HepG2 (cell line): ENCODE results near the gene CSKMT. TPM values are rescaled to one million over a fixed set of nuclear protein-coding genes. Genes with fewer than 3 reads are reported as not detected.
A peak's percentile ranks its signal among the peaks of the same experiment; 100 is the strongest.

Experiments
- ARNT ChIP-seq: fragments of 450-650 bp; IDR thresholded peaks from 2 replicates; pipeline ENCODE4 v1.6.1; 2017
- BHLHE40 ChIP-seq: IDR thresholded peaks from 2 replicates; pipeline ENCODE4 v1.6.1; 2011; ENCODE audit warnings: low read length, improper control_type of control experiment
- CC2D1A ChIP-seq: sonication (generic); formaldehyde crosslinking; IDR thresholded peaks from 2 replicates; pipeline ENCODE4 v1.8.1; 2023; ENCODE audit warnings: mild to moderate bottlenecking, missing genetic modification reagents
- HCFC1 ChIP-seq: fragments of 150-350 bp; IDR thresholded peaks from 2 replicates; pipeline ENCODE4 v1.6.1; 2014; ENCODE audit warnings: low read depth, low read length
- MAFF ChIP-seq: IDR thresholded peaks from 2 replicates; pipeline ENCODE4 v1.6.1; 2011; ENCODE audit warnings: low read depth, low read length, improper control_type of control experiment
- MEIS2 ChIP-seq: sonication (generic); formaldehyde crosslinking; IDR thresholded peaks from 2 replicates; pipeline ENCODE4 v1.9.0; 2021; ENCODE audit warnings: mild to moderate bottlenecking, missing genetic modification reagents
- MTA1 ChIP-seq: sonication (generic); formaldehyde crosslinking; IDR thresholded peaks from 2 replicates; pipeline ENCODE4 v1.4.0; 2020; ENCODE audit warnings: missing genetic modification reagents, mild to moderate bottlenecking, borderline replicate concordance
- NFIC ChIP-seq: IDR thresholded peaks from 2 replicates; pipeline ENCODE4 v1.6.1; 2012; ENCODE audit warnings: mild to moderate bottlenecking, low read length, inconsistent platforms
- RARA ChIP-seq: IDR thresholded peaks from 2 replicates; pipeline ENCODE4 v1.6.1; 2016; ENCODE audit warnings: missing genetic modification reagents, missing compliant biosample characterization
- ZIK1 ChIP-seq: sonication (generic); formaldehyde crosslinking; IDR thresholded peaks from 2 replicates; pipeline ENCODE4 v1.5.0; 2020; ENCODE audit warnings: mild to moderate bottlenecking, low read depth, missing genetic modification reagents, borderline replicate concordance
- ZNF138 ChIP-seq: sonication (generic); formaldehyde crosslinking; IDR thresholded peaks from 2 replicates; pipeline ENCODE4 v1.5.0; 2020; ENCODE audit warnings: mild to moderate bottlenecking, low read depth, missing genetic modification reagents
- ZNF607 ChIP-seq: sonication (generic); formaldehyde crosslinking; IDR thresholded peaks from 2 replicates; pipeline ENCODE4 v1.5.1; 2020; ENCODE audit warnings: missing genetic modification reagents, mild to moderate bottlenecking, borderline replicate concordance
- ZSCAN25 ChIP-seq: sonication (generic); formaldehyde crosslinking; IDR thresholded peaks from 2 replicates; pipeline ENCODE4 v1.8.0; 2022; ENCODE audit warnings: mild to moderate bottlenecking, missing genetic modification reagents
- polyA plus RNA-seq, 8 experiments: library from polyadenylated mRNA; depleted of rRNA in 3 of 8; stranded (reverse) in 7 of 8; unstranded in 1 of 8; fragments of >200 nt; fragmentation: Illumina TruSeq in 4 of 8; extraction: Trizol in 4 of 8; gene quantifications; 2 replicates each; pipeline versions ENCODE4 v1.2.1 to v1.2.3, GENCODE V29; 2011 to 2016; ENCODE audit warnings: low read depth in 4 of 8, missing spikeins in 1 of 8, mixed read lengths in 1 of 8; ENCODE audit not compliant: insufficient read depth in 1 of 8
- total RNA-seq, 5 experiments: library from RNA; depleted of rRNA; stranded (reverse); fragments of >200 nt; fragmentation: Illumina TruSeq; extraction: Trizol; gene quantifications; 2 replicates each; pipeline ENCODE4 v1.2.3, GENCODE V29; 2016; ENCODE audit warnings: low read depth in 1 of 5
- TF ChIP-seq, protein P1 (sequence below): sonication (generic); formaldehyde crosslinking; IDR thresholded peaks from 2 replicates; pipeline ENCODE4 v1.8.1; 2023; ENCODE audit warnings: missing genetic modification reagents, mild to moderate bottlenecking, borderline replicate concordance
- TF ChIP-seq, protein P2 (sequence below): sonication (generic); formaldehyde crosslinking; IDR thresholded peaks from 2 replicates; pipeline ENCODE4; 2020; ENCODE audit warnings: missing genetic modification reagents, mild to moderate bottlenecking, borderline replicate concordance
- TF ChIP-seq, protein P3 (sequence below): sonication (generic); formaldehyde crosslinking; IDR thresholded peaks from 2 replicates; pipeline ENCODE4 v1.4.0; 2020; ENCODE audit warnings: missing genetic modification reagents
- TF ChIP-seq, protein P4 (sequence below): sonication (generic); formaldehyde crosslinking; IDR thresholded peaks from 2 replicates; pipeline ENCODE4 v1.5.0; 2020; ENCODE audit warnings: missing genetic modification reagents
- TF ChIP-seq, protein P5 (sequence below): sonication (generic); formaldehyde crosslinking; IDR thresholded peaks from 2 replicates; pipeline ENCODE4 v1.4.0; 2020; ENCODE audit warnings: missing genetic modification reagents, mild to moderate bottlenecking, borderline replicate concordance
- TF ChIP-seq, protein P6 (sequence below): sonication (generic); formaldehyde crosslinking; IDR thresholded peaks from 2 replicates; pipeline ENCODE4 v1.5.0; 2020; ENCODE audit warnings: mild to moderate bottlenecking, missing genetic modification reagents

CSKMT gene
- total and polyA plus RNA-seq, 2 of the 13 experiments (the other 11 are each of a cell fraction or from before 2014, with no cell fraction given): 7.6 to 31.8 TPM

DNA sequence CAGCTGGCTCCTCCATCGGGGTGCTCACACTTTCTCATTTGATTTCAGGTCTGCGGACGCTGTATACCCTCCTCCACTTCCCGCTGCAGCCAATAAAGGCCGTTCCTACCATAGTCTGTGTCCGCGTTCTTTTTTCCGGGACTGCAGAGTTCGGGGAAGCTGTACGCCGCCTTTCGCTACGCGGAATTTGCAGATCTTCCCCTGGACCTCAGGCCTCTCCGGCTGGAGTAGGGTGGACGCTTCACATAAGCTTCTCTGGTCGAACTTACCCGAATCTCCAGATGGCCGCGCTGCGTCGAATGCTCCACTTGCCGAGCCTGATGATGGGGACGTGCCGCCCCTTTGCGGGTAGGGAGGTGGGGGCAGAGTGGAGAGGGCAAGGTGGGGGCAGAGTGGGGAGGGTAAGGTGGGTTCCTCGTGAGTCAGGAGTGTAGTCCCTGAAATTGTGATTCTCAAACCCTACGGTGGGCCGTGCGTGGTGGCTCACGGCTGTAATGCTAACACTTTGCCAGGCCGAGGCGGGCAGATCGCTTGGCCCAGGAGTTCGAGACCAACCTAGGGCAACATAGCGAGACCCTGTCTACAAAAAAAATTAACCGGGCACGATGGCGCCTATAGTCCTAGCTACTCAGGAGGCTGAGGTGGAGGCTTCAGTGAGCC lies 617 bp downstream of the CSKMT start (continued):
- TF ChIP-seq BHLHE40 (no peak), ZIK1 (CRISPR knock-in tag) (no peak; the same call in 1 of the 2 replicates), HCFC1 (no peak), MAFF (no peak), MTA1 (CRISPR knock-in tag) (0 out of 2 replicates have a peak, but pooled peaks have one; percentile 30), ZNF138 (CRISPR knock-in tag) (peak; percentile 56; the same call in 1 of the 2 replicates), MEIS2 (CRISPR knock-in tag) (no peak), NFIC (no peak), ARNT (no peak), ZSCAN25 (CRISPR knock-in tag) (no peak), RARA (CRISPR knock-in tag) (0 out of 2 replicates have a peak, but pooled peaks have one; percentile 11), CC2D1A (no peak), ZNF607 (no peak; the same call in 1 of the 2 replicates)
- TF ChIP-seq, protein P1, sequence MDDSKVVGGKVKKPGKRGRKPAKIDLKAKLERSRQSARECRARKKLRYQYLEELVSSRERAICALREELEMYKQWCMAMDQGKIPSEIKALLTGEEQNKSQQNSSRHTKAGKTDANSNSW (CRISPR knock-in tag): no peak
- TF ChIP-seq, protein P2, sequence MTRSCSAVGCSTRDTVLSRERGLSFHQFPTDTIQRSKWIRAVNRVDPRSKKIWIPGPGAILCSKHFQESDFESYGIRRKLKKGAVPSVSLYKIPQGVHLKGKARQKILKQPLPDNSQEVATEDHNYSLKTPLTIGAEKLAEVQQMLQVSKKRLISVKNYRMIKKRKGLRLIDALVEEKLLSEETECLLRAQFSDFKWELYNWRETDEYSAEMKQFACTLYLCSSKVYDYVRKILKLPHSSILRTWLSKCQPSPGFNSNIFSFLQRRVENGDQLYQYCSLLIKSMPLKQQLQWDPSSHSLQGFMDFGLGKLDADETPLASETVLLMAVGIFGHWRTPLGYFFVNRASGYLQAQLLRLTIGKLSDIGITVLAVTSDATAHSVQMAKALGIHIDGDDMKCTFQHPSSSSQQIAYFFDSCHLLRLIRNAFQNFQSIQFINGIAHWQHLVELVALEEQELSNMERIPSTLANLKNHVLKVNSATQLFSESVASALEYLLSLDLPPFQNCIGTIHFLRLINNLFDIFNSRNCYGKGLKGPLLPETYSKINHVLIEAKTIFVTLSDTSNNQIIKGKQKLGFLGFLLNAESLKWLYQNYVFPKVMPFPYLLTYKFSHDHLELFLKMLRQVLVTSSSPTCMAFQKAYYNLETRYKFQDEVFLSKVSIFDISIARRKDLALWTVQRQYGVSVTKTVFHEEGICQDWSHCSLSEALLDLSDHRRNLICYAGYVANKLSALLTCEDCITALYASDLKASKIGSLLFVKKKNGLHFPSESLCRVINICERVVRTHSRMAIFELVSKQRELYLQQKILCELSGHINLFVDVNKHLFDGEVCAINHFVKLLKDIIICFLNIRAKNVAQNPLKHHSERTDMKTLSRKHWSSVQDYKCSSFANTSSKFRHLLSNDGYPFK (CRISPR knock-in tag): peak; percentile 29; the same call in 1 of the 2 replicates
- TF ChIP-seq, protein P3, sequence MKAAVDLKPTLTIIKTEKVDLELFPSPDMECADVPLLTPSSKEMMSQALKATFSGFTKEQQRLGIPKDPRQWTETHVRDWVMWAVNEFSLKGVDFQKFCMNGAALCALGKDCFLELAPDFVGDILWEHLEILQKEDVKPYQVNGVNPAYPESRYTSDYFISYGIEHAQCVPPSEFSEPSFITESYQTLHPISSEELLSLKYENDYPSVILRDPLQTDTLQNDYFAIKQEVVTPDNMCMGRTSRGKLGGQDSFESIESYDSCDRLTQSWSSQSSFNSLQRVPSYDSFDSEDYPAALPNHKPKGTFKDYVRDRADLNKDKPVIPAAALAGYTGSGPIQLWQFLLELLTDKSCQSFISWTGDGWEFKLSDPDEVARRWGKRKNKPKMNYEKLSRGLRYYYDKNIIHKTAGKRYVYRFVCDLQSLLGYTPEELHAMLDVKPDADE (CRISPR knock-in tag): no peak
- TF ChIP-seq, protein P4, sequence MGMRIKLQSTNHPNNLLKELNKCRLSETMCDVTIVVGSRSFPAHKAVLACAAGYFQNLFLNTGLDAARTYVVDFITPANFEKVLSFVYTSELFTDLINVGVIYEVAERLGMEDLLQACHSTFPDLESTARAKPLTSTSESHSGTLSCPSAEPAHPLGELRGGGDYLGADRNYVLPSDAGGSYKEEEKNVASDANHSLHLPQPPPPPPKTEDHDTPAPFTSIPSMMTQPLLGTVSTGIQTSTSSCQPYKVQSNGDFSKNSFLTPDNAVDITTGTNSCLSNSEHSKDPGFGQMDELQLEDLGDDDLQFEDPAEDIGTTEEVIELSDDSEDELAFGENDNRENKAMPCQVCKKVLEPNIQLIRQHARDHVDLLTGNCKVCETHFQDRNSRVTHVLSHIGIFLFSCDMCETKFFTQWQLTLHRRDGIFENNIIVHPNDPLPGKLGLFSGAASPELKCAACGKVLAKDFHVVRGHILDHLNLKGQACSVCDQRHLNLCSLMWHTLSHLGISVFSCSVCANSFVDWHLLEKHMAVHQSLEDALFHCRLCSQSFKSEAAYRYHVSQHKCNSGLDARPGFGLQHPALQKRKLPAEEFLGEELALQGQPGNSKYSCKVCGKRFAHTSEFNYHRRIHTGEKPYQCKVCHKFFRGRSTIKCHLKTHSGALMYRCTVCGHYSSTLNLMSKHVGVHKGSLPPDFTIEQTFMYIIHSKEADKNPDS (CRISPR knock-in tag): no peak
- TF ChIP-seq, protein P5, sequence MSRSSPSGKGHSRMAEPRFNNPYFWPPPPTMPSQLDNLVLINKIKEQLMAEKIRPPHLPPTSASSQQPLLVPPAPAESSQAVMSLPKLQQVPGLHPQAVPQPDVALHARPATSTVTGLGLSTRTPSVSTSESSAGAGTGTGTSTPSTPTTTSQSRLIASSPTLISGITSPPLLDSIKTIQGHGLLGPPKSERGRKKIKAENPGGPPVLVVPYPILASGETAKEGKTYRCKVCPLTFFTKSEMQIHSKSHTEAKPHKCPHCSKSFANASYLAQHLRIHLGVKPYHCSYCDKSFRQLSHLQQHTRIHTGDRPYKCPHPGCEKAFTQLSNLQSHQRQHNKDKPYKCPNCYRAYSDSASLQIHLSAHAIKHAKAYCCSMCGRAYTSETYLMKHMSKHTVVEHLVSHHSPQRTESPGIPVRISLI (CRISPR knock-in tag): no peak
- TF ChIP-seq, protein P6, sequence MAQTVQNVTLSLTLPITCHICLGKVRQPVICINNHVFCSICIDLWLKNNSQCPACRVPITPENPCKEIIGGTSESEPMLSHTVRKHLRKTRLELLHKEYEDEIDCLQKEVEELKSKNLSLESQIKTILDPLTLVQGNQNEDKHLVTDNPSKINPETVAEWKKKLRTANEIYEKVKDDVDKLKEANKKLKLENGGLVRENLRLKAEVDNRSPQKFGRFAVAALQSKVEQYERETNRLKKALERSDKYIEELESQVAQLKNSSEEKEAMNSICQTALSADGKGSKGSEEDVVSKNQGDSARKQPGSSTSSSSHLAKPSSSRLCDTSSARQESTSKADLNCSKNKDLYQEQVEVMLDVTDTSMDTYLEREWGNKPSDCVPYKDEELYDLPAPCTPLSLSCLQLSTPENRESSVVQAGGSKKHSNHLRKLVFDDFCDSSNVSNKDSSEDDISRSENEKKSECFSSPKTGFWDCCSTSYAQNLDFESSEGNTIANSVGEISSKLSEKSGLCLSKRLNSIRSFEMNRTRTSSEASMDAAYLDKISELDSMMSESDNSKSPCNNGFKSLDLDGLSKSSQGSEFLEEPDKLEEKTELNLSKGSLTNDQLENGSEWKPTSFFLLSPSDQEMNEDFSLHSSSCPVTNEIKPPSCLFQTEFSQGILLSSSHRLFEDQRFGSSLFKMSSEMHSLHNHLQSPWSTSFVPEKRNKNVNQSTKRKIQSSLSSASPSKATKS (CRISPR knock-in tag): no peak
